ENCODE results near the gene NTF3. TPM values are rescaled to one million over a fixed set of nuclear protein-coding genes. Genes with fewer than 3 reads are reported as not detected.

NTF3 gene
- total and polyA plus RNA-seq, 9 of the 15 experiments (the other 6 are each of a cell fraction or from before 2014, with no cell fraction given), result not detected

DNA sequence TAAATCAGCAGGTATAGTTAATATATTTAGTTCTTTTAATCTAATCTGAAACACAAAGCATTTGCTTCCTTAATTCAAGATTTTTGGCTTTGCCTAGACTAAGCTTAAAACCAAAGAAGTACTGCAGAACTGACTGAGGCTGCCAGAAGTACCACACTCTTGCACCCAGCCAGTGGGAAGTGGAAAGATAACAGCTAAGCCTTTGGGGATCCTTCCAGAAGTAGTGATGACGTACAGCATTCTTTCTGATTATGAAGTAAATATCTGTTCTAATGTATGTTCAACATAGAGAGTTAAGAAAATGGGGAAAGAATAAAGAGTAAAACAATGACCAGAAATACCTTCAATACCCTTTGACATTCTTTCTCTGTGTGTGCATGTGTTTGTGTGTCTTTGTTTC lies 19.3 kb downstream of the NTF3 start:
- BruUV-seq (replicated peaks), result no TSS peak
- POLR2A ChIA-PET, result interaction anchor here (0.6 kb wide), 1 partner anchor 251 kb away, joined by 3 read pairs; no protein-coding TSS in a partner anchor
- Histone ChIP-seq H3K79me2 (ENCODE audit: control insufficient read depth, insufficient read depth, low read length) (no peaks in the 10 kb centered on the region), H3K36me3 (ENCODE audit: control insufficient read depth, insufficient read depth, low read length) (no peaks in the 10 kb centered on the region), H3K4me2 (ENCODE audit: insufficient read depth, low read length) (no peak overlapping the region), H4K20me1 (replicated peaks; ENCODE audit: control insufficient read depth, insufficient read depth, low read length) (no peaks in the 10 kb centered on the region), H3K9me1 (ENCODE audit: control insufficient read depth, insufficient read depth, low read length) (no peaks in the 10 kb centered on the region), H3K4me3 (no peak overlapping the region), H3K27me3 (ENCODE audit: control insufficient read depth in 2 of 2, insufficient read depth in 2 of 2, low read length in 2 of 2) (peaks cover 0 to 14% of the 10 kb centered on the region in 2 experiments; a peak in 2 of 5 replicates), H2AFZ (ENCODE audit: low read depth, low read length) (no peak overlapping the region), H3K27ac (ENCODE audit: extremely low read depth, low read depth, low read length) (no peak overlapping the region), H3K9ac (ENCODE audit: insufficient read depth in 1 of 2, low read depth in 2 of 2, low read length in 2 of 2) (no peak overlapping the region), H3K4me1 (replicated peaks in 1 of 2; ENCODE audit: control insufficient read depth in 2 of 2, insufficient read depth in 2 of 2, low read length in 2 of 2) (no peaks in the 10 kb centered on the region), H3K9me3 (replicated peaks; ENCODE audit: control insufficient read depth, insufficient read depth, low read depth, low read length) (no peaks in the 10 kb centered on the region)
- DNase-seq (ENCODE audit: extremely low read depth in 1 of 4, low spot score in 3 of 4), result no peak
- TF ChIP-seq CAMTA2 (CRISPR knock-in tag; conservative IDR thresholded peaks at IDR 0.05), result no peak
- no peak for FAIRE-seq
- intact Hi-C loops (cut with micrococcal nuclease) (no loop called here), in situ Hi-C loops (cut with MboI) (no loop called here)
- CTCF ChIA-PET (ENCODE audit: low intra/inter-chr PET ratio), result interaction anchor here (0.5 kb wide), 1 partner anchor 20 kb away, joined by 3 read pairs; no protein-coding TSS in a partner anchor
- 0% methylated on average over 1 of the region's 1 CpG for WGBS (ENCODE audit: insufficient coverage, low coverage, missing lambda C conversion rate)
- ATAC-seq, result no peak

DNA sequence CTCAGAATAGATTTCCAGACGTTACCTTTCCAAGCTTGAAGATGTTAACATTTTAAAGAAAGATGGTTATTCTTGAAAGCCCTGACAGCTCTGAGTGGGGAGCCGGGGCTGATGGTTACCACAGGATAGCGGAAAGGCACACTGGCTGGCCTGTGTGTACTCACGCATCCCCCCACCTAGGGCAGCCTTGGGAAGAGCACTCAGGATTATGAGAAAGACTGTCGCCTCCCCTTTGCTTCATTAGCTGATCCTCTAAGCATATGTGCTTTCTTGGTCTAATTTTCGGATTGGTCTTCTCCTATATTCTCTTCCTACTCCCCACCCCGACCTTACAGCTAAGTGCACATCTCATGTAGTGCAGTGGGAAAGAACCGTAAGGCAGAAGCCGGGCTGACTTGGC lies 20.7 kb downstream of the NTF3 start:
- Histone ChIP-seq H3K4me2 (ENCODE audit: insufficient read depth, low read length) (no peak overlapping the region), H3K9me1 (ENCODE audit: control insufficient read depth, insufficient read depth, low read length) (no peaks in the 10 kb centered on the region), H4K20me1 (replicated peaks; ENCODE audit: control insufficient read depth, insufficient read depth, low read length) (no peaks in the 10 kb centered on the region), H3K27me3 (ENCODE audit: control insufficient read depth in 2 of 2, insufficient read depth in 2 of 2, low read length in 2 of 2) (peaks cover 0 to 10% of the 10 kb centered on the region in 2 experiments; a peak in 1 of 5 replicates), H3K9me3 (replicated peaks; ENCODE audit: control insufficient read depth, insufficient read depth, low read depth, low read length) (no peaks in the 10 kb centered on the region), H3K27ac (ENCODE audit: extremely low read depth, low read depth, low read length) (no peak overlapping the region), H3K9ac (ENCODE audit: insufficient read depth in 1 of 2, low read depth in 2 of 2, low read length in 2 of 2) (no peak overlapping the region), H3K36me3 (ENCODE audit: control insufficient read depth, insufficient read depth, low read length) (no peaks in the 10 kb centered on the region), H3K4me1 (replicated peaks in 1 of 2; ENCODE audit: control insufficient read depth in 2 of 2, insufficient read depth in 2 of 2, low read length in 2 of 2) (no peaks in the 10 kb centered on the region), H2AFZ (ENCODE audit: low read depth, low read length) (no peak overlapping the region), H3K79me2 (ENCODE audit: control insufficient read depth, insufficient read depth, low read length) (no peaks in the 10 kb centered on the region), H3K4me3 (no peak overlapping the region)
- no TSS peak for BruUV-seq (replicated peaks)
- intact Hi-C loops (cut with micrococcal nuclease), result no loop called here
- no peak for FAIRE-seq
- no peak for ATAC-seq
- POLR2A ChIA-PET, result interaction anchor here (0.8 kb wide), 1 partner anchor 9 kb away, joined by 3 read pairs; no protein-coding TSS in a partner anchor
- WGBS (ENCODE audit: insufficient coverage, low coverage, missing lambda C conversion rate), result 0% methylated on average over 9 of the region's 9 CpGs
- CTCF ChIA-PET (ENCODE audit: low intra/inter-chr PET ratio), result no interaction called here
- TF ChIP-seq ZNF23 (CRISPR knock-in tag; IDR thresholded peaks at IDR 0.05) (no peak), KLF6 (CRISPR knock-in tag; IDR thresholded peaks at IDR 0.05; ENCODE audit: borderline replicate concordance) (no peak), SNRNP70 (optimal IDR thresholded peaks at IDR 0.05; ENCODE audit: low read depth, low read length) (no peak), HLTF (IDR thresholded peaks at IDR 0.05) (no peak), ZNF444 (CRISPR knock-in tag; IDR thresholded peaks at IDR 0.05) (no peak), ZNF778 (CRISPR knock-in tag; IDR thresholded peaks at IDR 0.05) (no peak), ZNF175 (CRISPR knock-in tag; IDR thresholded peaks at IDR 0.05; ENCODE audit: low read depth) (no peak), OTX1 (CRISPR knock-in tag; IDR thresholded peaks at IDR 0.05) (no peak), TBL1XR1 (IDR thresholded peaks at IDR 0.05; ENCODE audit: low read length in 2 of 2) (no peak), ZNF347 (CRISPR knock-in tag; IDR thresholded peaks at IDR 0.05; ENCODE audit: low read depth) (no peak)
- TF ChIP-seq, protein P1, sequence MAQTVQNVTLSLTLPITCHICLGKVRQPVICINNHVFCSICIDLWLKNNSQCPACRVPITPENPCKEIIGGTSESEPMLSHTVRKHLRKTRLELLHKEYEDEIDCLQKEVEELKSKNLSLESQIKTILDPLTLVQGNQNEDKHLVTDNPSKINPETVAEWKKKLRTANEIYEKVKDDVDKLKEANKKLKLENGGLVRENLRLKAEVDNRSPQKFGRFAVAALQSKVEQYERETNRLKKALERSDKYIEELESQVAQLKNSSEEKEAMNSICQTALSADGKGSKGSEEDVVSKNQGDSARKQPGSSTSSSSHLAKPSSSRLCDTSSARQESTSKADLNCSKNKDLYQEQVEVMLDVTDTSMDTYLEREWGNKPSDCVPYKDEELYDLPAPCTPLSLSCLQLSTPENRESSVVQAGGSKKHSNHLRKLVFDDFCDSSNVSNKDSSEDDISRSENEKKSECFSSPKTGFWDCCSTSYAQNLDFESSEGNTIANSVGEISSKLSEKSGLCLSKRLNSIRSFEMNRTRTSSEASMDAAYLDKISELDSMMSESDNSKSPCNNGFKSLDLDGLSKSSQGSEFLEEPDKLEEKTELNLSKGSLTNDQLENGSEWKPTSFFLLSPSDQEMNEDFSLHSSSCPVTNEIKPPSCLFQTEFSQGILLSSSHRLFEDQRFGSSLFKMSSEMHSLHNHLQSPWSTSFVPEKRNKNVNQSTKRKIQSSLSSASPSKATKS (CRISPR knock-in tag; IDR thresholded peaks at IDR 0.05), result no peak
- in situ Hi-C loops (cut with MboI), result no loop called here
- no peak for DNase-seq (ENCODE audit: extremely low read depth in 1 of 4, low spot score in 3 of 4)

Data from K562 (cell line).